Tibial nerve (tissue), 4 donors: ENCODE measurements around the gene EFCAB8. TPM values are rescaled to one million over a fixed set of nuclear protein-coding genes. Genes with fewer than 3 reads are reported as not detected.

Source experiments
- DNase-seq, 2 donors: peaks; one replicate each; pipeline ENCODE4 v3.0.0-alpha.2; 2019; ENCODE audit warnings: low spot score in 2 of 2
- H3K27ac ChIP-seq, 4 donors: fragments of 200-600 bp; sonication (generic) in 3 of 4; one replicate each; pipeline ENCODE4 v1.5.1; 2017 to 2019; ENCODE audit warnings: mild to moderate bottlenecking in 1 of 4
- H3K27me3 ChIP-seq, 2 donors: fragments of 200-600 bp; sonication (generic) in 1 of 2; one replicate each; pipeline versions ENCODE4 v1.5.1 to v1.6.0; 2017 to 2019
- H3K36me3 ChIP-seq, 3 donors: fragments of 200-600 bp; sonication (generic); one replicate each; pipeline ENCODE4 v1.5.1; 2018 to 2019
- H3K4me1 ChIP-seq, 4 donors: fragments of 200-600 bp; sonication (generic) in 3 of 4; one replicate each; pipeline ENCODE4 v1.5.1; 2017 to 2019
- H3K4me3 ChIP-seq, 4 donors: fragments of 200-600 bp; sonication (generic) in 3 of 4; one replicate each; pipeline ENCODE4 v1.5.1; 2017 to 2019; ENCODE audit warnings: mild to moderate bottlenecking in 1 of 4, moderate library complexity in 1 of 4
- H3K9me3 ChIP-seq, 4 donors: fragments of 200-600 bp; sonication (generic) in 3 of 4; one replicate each; pipeline ENCODE4 v1.5.1; 2017 to 2019
- CTCF ChIP-seq, 5 experiments: fragments of 200-600 bp in 3 of 5; fragments of 450-650 bp in 2 of 5; sonication (generic) in 3 of 5; IDR thresholded peaks; one replicate each; pipeline ENCODE4 v1.5.1; 2016 to 2019; ENCODE audit warnings: antibody characterized with exemption in 5 of 5, mild to moderate bottlenecking in 3 of 5, moderate library complexity in 2 of 5
- EP300 ChIP-seq, 2 donors: sonication (generic); formaldehyde crosslinking; IDR thresholded peaks; one replicate each; pipeline ENCODE4 v1.6.1; 2017; ENCODE audit warnings: antibody characterized with exemption in 2 of 2, mild to moderate bottlenecking in 1 of 2
- POLR2A ChIP-seq, 2 donors: fragments of 450-650 bp; IDR thresholded peaks; one replicate each; pipeline ENCODE4 v1.6.1; 2017; ENCODE audit warnings: antibody characterized with exemption in 2 of 2, mild to moderate bottlenecking in 2 of 2, moderate library complexity in 2 of 2
- WGBS, 2 donors: methylation state at CpG; one replicate each; pipeline ENCODE4 v1.1.5; 2018; 5-methylcytosine and 5-hydroxymethylcytosine counted together
- total RNA-seq, 4 donors: library from RNA; depleted of rRNA; stranded (reverse); fragments of >200 nt; gene quantifications; one replicate each; pipeline ENCODE4 v1.1.0, GENCODE V29; 2016

EFCAB8 gene
- total RNA-seq, 4 donors from 2014 or later = 0.30 to 0.87 TPM; not detected in 2

DNA sequence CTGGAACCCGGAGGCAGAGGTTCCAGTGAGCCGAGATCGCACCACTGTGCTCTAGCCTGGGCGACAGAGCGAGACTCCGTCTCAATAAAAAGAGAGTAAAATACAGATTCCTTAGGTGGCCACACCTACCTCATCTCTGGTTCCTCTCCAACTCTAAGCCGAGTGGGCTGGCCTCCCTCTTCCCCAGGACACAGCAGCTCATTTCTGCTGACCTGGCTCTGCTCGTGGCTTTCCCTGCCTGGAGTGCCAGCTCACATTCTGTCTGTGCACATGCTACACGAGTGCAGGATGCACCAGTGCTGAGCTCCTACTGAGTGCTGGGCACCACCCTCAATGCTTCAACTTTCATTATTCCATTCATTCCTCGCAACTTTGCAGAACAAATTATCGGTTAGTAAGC, 28.8 kb downstream of the EFCAB8 start:
- Histone ChIP-seq H3K4me3 (no peak overlapping the region), H3K36me3 (no peaks in the 10 kb centered on the region), H3K9me3 (no peaks in the 10 kb centered on the region), H3K27me3 (no peaks in the 10 kb centered on the region), H3K4me1 (no peaks in the 10 kb centered on the region), H3K27ac (no peak overlapping the region)
- DNase-seq = no peak
- 67 to 77% methylated on average over 11 of the region's 11 CpGs for WGBS, 2 donors
- TF ChIP-seq POLR2A (IDR thresholded peaks at IDR 0.05) (no peak), CTCF (IDR thresholded peaks at IDR 0.05) (no peak), EP300 (IDR thresholded peaks at IDR 0.05) (no peak)

DNA sequence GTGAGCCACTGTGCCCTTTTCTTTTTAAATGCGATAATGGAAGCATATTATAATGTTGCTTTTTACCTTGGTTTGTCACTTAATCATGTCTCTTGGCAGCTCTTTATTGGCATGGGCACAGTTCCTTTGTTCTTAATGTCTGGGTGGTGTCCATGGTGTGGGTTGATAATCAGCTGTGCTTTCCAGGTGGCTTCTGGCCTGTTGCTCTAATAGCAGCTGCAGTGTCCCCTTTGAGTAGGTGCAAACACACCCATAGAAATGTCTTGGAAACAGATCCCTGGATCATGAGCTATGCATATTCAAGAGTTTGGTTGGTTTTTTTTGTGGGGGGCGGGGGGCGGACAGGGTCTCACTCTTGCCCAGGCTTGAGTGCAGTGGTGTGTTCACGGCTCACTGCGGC, 29.9 kb downstream of the EFCAB8 start:
- H3K4me1 ChIP-seq = no peaks in the 10 kb centered on the region
- no peaks in the 10 kb centered on the region for H3K27me3 ChIP-seq
- H3K9me3 ChIP-seq = no peaks in the 10 kb centered on the region
- no peaks in the 10 kb centered on the region for H3K36me3 ChIP-seq
- TF ChIP-seq POLR2A (IDR thresholded peaks at IDR 0.05) = no peak
- no peak for TF ChIP-seq EP300 (IDR thresholded peaks at IDR 0.05)
- TF ChIP-seq CTCF (IDR thresholded peaks at IDR 0.05) = no peak
- no peak overlapping the region for H3K27ac ChIP-seq
- no peak overlapping the region for H3K4me3 ChIP-seq
- DNase-seq = no peak
- WGBS, 2 donors = 93 to 95% methylated on average over 5 of the region's 5 CpGs

DNA sequence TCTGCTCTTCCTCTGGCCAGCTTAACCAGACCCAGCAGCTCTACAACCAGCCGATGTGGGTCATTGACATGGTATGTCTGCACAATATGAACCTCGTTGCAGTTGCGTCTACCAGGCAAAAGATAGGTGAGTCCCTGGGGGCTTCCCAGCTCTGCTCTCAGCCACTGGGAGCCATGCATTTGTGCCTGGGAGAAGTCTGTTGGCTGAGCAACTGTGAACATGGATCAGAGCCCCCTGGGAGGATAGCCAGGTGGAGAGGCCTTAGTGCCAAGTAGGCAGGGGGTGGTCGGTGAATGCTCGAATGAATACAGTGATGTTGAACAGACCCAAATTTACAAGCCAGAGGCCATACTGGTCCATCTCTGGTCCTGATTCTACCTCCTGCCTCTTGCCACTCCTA, 30.6 kb downstream of the EFCAB8 start:
- Histone ChIP-seq H3K27ac (no peak overlapping the region), H3K4me1 (no peaks in the 10 kb centered on the region), H3K4me3 (no peak overlapping the region), H3K36me3 (no peaks in the 10 kb centered on the region), H3K9me3 (no peaks in the 10 kb centered on the region), H3K27me3 (no peaks in the 10 kb centered on the region)
- TF ChIP-seq EP300 (IDR thresholded peaks at IDR 0.05) (no peak), CTCF (IDR thresholded peaks at IDR 0.05) (no peak), POLR2A (IDR thresholded peaks at IDR 0.05) (no peak)
- WGBS, 2 donors = 79% methylated on average over 5 of the region's 5 CpGs
- no peak for DNase-seq

DNA sequence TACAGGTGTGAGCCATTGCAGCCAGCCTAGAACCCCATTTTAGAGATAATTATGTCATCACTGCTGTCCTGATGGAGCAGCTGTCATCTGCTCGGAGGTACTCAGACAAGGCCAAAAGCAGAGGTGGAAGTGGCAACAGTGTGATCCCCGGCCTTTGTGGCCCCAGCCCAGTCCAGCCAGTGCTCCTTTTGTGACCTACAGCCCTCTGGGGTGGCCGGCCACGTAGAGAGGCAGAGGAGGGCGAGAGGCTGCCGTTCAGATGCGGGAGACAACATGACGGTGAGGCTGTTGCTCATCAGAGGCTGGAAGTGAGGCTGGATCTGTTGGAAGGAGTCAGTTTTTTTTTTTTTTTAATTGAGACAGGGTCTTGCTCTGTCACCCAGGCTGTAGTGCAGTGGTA, 32.8 kb downstream of the EFCAB8 start:
- WGBS, 2 donors = 81 to 86% methylated on average over 8 of the region's 8 CpGs
- DNase-seq = no peak
- TF ChIP-seq CTCF (IDR thresholded peaks at IDR 0.05) = no peak
- no peak for TF ChIP-seq POLR2A (IDR thresholded peaks at IDR 0.05)
- TF ChIP-seq EP300 (IDR thresholded peaks at IDR 0.05) = no peak

GRCh38 chr20:32891926-32892660, 33.4 kb downstream of the EFCAB8 start:
- no peaks in the 10 kb centered on the region for H3K9me3 ChIP-seq
- no peak overlapping the region for H3K4me3 ChIP-seq
- TF ChIP-seq CTCF (IDR thresholded peaks at IDR 0.05) = no peak
- H3K27me3 ChIP-seq = no peaks in the 10 kb centered on the region
- H3K27ac ChIP-seq = no peak overlapping the region
- no peak for DNase-seq
- no peaks in the 10 kb centered on the region for H3K4me1 ChIP-seq
- WGBS, 2 donors = 77 to 85% methylated on average over 4 of the region's 4 CpGs
- H3K36me3 ChIP-seq = no peaks in the 10 kb centered on the region

More for the DNA sequence above, 32.8 kb downstream of the EFCAB8 start:
- Histone ChIP-seq H3K27me3 (no peaks in the 10 kb centered on the region), H3K4me3 (no peak overlapping the region), H3K4me1 (no peaks in the 10 kb centered on the region), H3K27ac (no peak overlapping the region), H3K36me3 (no peaks in the 10 kb centered on the region), H3K9me3 (no peaks in the 10 kb centered on the region)
